Measurements from ENCODE around the gene OR2A12. TPM values are rescaled to one million over a fixed set of nuclear protein-coding genes. Genes with fewer than 3 reads are reported as not detected.

OR2A12 gene
- total RNA-seq, 3 donors from 2014 or later (not counting 1 experiment from before 2014, with no cell fraction given), result not detected

- H3K27me3 Mint-ChIP-seq (ENCODE audit: low read depth in 2 of 2), result no peaks in the 10 kb centered on the region
- Histone ChIP-seq H3K4me3 (ENCODE audit: low read length) (no peak within 1 kb of the TSS), H3K27ac (ENCODE audit: low read length) (no peak within 1 kb of the TSS), H3K4me1 (ENCODE audit: control insufficient read depth, insufficient read depth, low read length) (no peaks in the 10 kb centered on the region), H3K9me3 (ENCODE audit: control insufficient read depth, insufficient read depth, low read length) (no peaks in the 10 kb centered on the region), H3K27me3 (ENCODE audit: control insufficient read depth, insufficient read depth, low read length) (no peaks in the 10 kb centered on the region), H3K36me3 (ENCODE audit: control insufficient read depth, insufficient read depth, low read length) (no peaks in the 10 kb centered on the region)
- TF ChIP-seq, protein P1, sequence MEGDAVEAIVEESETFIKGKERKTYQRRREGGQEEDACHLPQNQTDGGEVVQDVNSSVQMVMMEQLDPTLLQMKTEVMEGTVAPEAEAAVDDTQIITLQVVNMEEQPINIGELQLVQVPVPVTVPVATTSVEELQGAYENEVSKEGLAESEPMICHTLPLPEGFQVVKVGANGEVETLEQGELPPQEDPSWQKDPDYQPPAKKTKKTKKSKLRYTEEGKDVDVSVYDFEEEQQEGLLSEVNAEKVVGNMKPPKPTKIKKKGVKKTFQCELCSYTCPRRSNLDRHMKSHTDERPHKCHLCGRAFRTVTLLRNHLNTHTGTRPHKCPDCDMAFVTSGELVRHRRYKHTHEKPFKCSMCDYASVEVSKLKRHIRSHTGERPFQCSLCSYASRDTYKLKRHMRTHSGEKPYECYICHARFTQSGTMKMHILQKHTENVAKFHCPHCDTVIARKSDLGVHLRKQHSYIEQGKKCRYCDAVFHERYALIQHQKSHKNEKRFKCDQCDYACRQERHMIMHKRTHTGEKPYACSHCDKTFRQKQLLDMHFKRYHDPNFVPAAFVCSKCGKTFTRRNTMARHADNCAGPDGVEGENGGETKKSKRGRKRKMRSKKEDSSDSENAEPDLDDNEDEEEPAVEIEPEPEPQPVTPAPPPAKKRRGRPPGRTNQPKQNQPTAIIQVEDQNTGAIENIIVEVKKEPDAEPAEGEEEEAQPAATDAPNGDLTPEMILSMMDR (IDR thresholded peaks at IDR 0.05), result no peak
- no peaks in the 10 kb centered on the region for H3K4me1 Mint-ChIP-seq
- no peak within 1 kb of the TSS for H3K27ac Mint-ChIP-seq
- 72% methylated on average over 1 of the region's 1 CpG for WGBS (ENCODE audit: insufficient coverage)
- no peaks in the 10 kb centered on the region for H3K9me3 Mint-ChIP-seq
- no peaks in the 10 kb centered on the region for H3K36me3 Mint-ChIP-seq
- no peak within 1 kb of the TSS for H3K4me3 Mint-ChIP-seq
- intact Hi-C loops (cut with micrococcal nuclease), result no loop called here
- ATAC-seq (no peak), DNase-seq (no peak)
Measured at GRCh38 chr7:144069511-144069910, 16.6 kb upstream of the OR2A12 start, which contains the start of gene OR2A25. Gene OR2A25, plus strand, starts transcription at chr7:144069811. Its CDS starts 4,409 bp downstream, at chr7:144074220.

DNA sequence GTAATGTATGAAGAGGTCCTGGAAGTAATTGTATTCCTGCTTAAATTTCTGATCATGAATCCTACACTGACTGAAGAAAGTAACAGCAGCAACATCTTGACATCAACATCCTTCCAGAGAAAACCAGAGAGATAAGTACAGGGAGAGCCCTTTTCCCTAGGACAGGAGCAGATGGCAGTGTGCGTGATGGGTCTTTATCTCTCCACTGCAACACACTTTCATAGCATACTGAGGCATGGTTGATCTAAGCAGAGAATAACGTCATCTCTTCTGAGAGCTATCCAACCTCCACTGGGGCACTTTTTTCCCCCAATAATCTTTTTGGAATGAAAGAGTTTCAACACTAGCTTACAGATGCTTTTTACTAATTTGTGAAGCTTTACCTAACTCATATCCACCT lies 16.1 kb upstream of the OR2A12 start:
- no peak overlapping the region for H3K27ac Mint-ChIP-seq
- DNase-seq (no peak), ATAC-seq (no peak)
- no peaks in the 10 kb centered on the region for H3K9me3 ChIP-seq (ENCODE audit: control insufficient read depth, insufficient read depth, low read length)
- no peaks in the 10 kb centered on the region for H3K36me3 Mint-ChIP-seq
- H3K9me3 Mint-ChIP-seq, result no peaks in the 10 kb centered on the region
- H3K4me3 Mint-ChIP-seq, result no peak overlapping the region
- no peaks in the 10 kb centered on the region for H3K4me1 ChIP-seq (ENCODE audit: control insufficient read depth, insufficient read depth, low read length)
- intact Hi-C loops (cut with micrococcal nuclease), result no loop called here
- WGBS (ENCODE audit: insufficient coverage), result 93% methylated on average over 2 of the region's 2 CpGs
- TF ChIP-seq, protein P1 (IDR thresholded peaks at IDR 0.05), result no peak
- H3K4me3 ChIP-seq (ENCODE audit: low read length), result no peak overlapping the region
- H3K27me3 ChIP-seq (ENCODE audit: control insufficient read depth, insufficient read depth, low read length), result no peaks in the 10 kb centered on the region
- no peaks in the 10 kb centered on the region for H3K36me3 ChIP-seq (ENCODE audit: control insufficient read depth, insufficient read depth, low read length)
- no peaks in the 10 kb centered on the region for H3K4me1 Mint-ChIP-seq
- H3K27me3 Mint-ChIP-seq (ENCODE audit: low read depth in 2 of 2), result no peaks in the 10 kb centered on the region
- no peak overlapping the region for H3K27ac ChIP-seq (ENCODE audit: low read length)

- H3K27ac Mint-ChIP-seq, result no peak overlapping the region
- H3K36me3 Mint-ChIP-seq, result no peaks in the 10 kb centered on the region
- WGBS (ENCODE audit: insufficient coverage), result 94% methylated on average over 8 of the region's 8 CpGs
- Histone ChIP-seq H3K4me1 (ENCODE audit: control insufficient read depth, insufficient read depth, low read length) (no peaks in the 10 kb centered on the region), H3K9me3 (ENCODE audit: control insufficient read depth, insufficient read depth, low read length) (no peaks in the 10 kb centered on the region), H3K4me3 (ENCODE audit: low read length) (no peak overlapping the region), H3K27me3 (ENCODE audit: control insufficient read depth, insufficient read depth, low read length) (no peaks in the 10 kb centered on the region), H3K27ac (ENCODE audit: low read length) (no peak overlapping the region), H3K36me3 (ENCODE audit: control insufficient read depth, insufficient read depth, low read length) (no peaks in the 10 kb centered on the region)
- peaks cover 0 to 2% of the 10 kb centered on the region in 2 donors for H3K9me3 Mint-ChIP-seq
- no peak overlapping the region for H3K4me3 Mint-ChIP-seq
- intact Hi-C loops (cut with micrococcal nuclease), result no loop called here
- no peak for ATAC-seq
- H3K27me3 Mint-ChIP-seq (ENCODE audit: low read depth in 2 of 2), result no peaks in the 10 kb centered on the region
- DNase-seq, result no peak
- TF ChIP-seq, protein P1 (IDR thresholded peaks at IDR 0.05), result no peak
- H3K4me1 Mint-ChIP-seq, result no peaks in the 10 kb centered on the region
Measured at GRCh38 chr7:144074374-144074773, 11.7 kb upstream of the OR2A12 start.

- peaks cover 2 to 3% of the 10 kb centered on the region in 2 donors for H3K9me3 Mint-ChIP-seq
- H3K27ac Mint-ChIP-seq, result no peak overlapping the region
- Histone ChIP-seq H3K36me3 (ENCODE audit: control insufficient read depth, insufficient read depth, low read length) (no peaks in the 10 kb centered on the region), H3K4me1 (ENCODE audit: control insufficient read depth, insufficient read depth, low read length) (no peaks in the 10 kb centered on the region), H3K27ac (ENCODE audit: low read length) (no peak overlapping the region), H3K9me3 (ENCODE audit: control insufficient read depth, insufficient read depth, low read length) (no peaks in the 10 kb centered on the region), H3K4me3 (ENCODE audit: low read length) (no peak overlapping the region), H3K27me3 (ENCODE audit: control insufficient read depth, insufficient read depth, low read length) (no peaks in the 10 kb centered on the region)
- H3K4me1 Mint-ChIP-seq, result no peaks in the 10 kb centered on the region
- WGBS (ENCODE audit: insufficient coverage), result 85% methylated on average over 4 of the region's 4 CpGs
- H3K27me3 Mint-ChIP-seq (ENCODE audit: low read depth in 2 of 2), result no peaks in the 10 kb centered on the region
- no peak for ATAC-seq
- intact Hi-C loops (cut with micrococcal nuclease), result no loop called here
- TF ChIP-seq, protein P1 (IDR thresholded peaks at IDR 0.05), result no peak
- H3K4me3 Mint-ChIP-seq, result no peak overlapping the region
- H3K36me3 Mint-ChIP-seq, result no peaks in the 10 kb centered on the region
- no peak for DNase-seq
Measured at GRCh38 chr7:144086730-144087129, 652 bp downstream of the OR2A12 start.
